Measurements from ENCODE around the gene SPATA46.

- TF ChIP-seq EZH2phosphoT487 (IDR thresholded peaks at IDR 0.05; ENCODE audit: low read length) (no peak), CTCF (IDR thresholded peaks at IDR 0.05; ENCODE audit: low read length) (no peak)
These were observed 5.0 kb downstream of the SPATA46 start for GRCh38 chr1:162371611-162372010.

Data from MM.1S (cell line).